ENCODE results near the gene GTPBP10. TPM values are rescaled to one million over a fixed set of nuclear protein-coding genes. Genes with fewer than 3 reads are reported as not detected.

The GTPBP10 gene
- total RNA-seq, 2 donors from 2014 or later, result 3.6 to 20.8 TPM

DNA sequence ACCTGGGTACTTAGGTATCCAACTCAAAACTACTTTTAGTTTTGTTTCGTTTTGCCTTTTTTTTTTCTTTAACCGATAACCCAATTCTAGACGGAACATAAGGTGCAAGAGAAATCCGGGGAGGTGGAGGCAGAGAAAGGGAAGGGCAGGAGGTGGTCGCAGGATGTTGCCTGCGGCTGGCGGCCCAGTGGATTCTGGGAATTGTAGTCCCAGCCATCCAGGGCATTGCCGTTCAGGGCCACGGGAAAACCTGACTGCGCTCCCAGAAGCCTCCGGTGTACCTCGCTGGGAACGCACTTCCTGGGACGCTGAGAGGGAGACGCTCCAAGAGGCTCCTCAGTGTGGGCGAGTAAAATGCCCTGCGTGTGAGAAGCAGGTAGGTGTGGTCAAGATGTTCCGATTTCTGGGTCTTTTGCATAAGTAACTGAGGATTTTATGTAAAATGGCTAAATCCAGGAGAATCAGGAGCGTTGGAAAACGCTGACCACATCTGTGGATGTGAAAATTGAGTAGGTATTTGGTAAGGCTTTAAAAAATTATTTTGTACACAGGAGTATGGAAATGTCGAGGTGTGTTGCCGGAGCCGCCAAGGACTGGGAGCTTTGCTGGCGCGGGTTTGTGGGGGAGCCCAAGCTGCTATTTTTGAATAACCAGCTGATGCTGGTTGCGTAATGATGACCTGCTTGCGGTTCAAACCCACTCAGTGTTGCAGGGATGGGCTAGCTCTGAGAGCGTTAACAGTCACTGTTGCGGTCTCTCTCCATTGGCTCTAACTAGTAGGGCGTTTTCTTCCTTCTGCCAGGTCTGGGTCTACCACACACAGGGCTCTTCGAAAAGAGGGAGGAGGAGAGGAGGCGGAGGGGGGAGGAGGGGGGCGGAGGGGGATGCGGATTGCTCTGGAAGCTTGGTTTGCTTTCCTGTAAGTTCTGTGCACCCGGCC is 56.9 kb downstream of the GTPBP10 start, which contains the start of gene CLDN12:
TSS of gene CLDN12 (plus strand) at position 288 of the 940 bp plus-strand sequence. CDS start 9,216 bp downstream, outside the sequence.
- Histone ChIP-seq H3K4me3 (peak within 1 kb of the TSS; percentile 9 to 58), H3K9me3 (peaks cover 0 to 4% (median 0%) of the 10 kb centered on the region in 3 donors), H3K4me1 (peaks cover 14% of the 10 kb centered on the region), H3K36me3 (replicated peaks in 1 of 2; ENCODE audit: insufficient read depth in 1 of 2, low read depth in 2 of 2) (no peaks in the 10 kb centered on the region), H3K27ac (peak within 1 kb of the TSS; percentile 67 to 95 (median 76)), H3K27me3 (no peaks in the 10 kb centered on the region)
- peak; percentile 85 to 92 (median 90) for DNase-seq
- WGBS, 2 donors, result 0 to 1% methylated on average over 30 to 35 of the region's 35 CpGs
- intact Hi-C loops (cut with DNase I), result loop anchor here (10.0 kb wide), 1 partner anchor 59 kb away; the partner anchor contains the start of gene GTPBP10
- TF ChIP-seq, protein P1, sequence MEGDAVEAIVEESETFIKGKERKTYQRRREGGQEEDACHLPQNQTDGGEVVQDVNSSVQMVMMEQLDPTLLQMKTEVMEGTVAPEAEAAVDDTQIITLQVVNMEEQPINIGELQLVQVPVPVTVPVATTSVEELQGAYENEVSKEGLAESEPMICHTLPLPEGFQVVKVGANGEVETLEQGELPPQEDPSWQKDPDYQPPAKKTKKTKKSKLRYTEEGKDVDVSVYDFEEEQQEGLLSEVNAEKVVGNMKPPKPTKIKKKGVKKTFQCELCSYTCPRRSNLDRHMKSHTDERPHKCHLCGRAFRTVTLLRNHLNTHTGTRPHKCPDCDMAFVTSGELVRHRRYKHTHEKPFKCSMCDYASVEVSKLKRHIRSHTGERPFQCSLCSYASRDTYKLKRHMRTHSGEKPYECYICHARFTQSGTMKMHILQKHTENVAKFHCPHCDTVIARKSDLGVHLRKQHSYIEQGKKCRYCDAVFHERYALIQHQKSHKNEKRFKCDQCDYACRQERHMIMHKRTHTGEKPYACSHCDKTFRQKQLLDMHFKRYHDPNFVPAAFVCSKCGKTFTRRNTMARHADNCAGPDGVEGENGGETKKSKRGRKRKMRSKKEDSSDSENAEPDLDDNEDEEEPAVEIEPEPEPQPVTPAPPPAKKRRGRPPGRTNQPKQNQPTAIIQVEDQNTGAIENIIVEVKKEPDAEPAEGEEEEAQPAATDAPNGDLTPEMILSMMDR (IDR thresholded peaks at IDR 0.05), result peak in 1 of 7 experiments; percentile 7
- peak; percentile 43 to 93 (median 91) for TF ChIP-seq POLR2A (IDR thresholded peaks at IDR 0.05)
- peak; percentile 99 for ATAC-seq

DNA sequence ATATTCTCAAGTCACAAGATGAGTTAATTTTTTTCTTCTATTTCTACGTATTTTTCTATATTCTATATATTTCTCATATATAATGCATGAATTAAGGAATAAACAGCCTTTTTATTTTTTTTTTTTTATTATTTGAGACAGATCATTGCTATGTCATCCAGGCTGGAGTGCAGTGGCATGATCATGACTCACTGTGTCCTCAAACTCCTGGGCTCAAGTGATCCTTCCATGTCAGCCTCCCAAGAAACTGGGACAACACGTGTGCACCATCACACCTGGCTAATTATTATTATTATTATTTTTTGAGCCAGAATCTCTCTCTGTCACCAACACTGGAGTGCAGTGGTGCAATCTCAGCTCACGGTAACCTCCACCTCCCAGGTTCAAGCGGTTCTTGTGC is 58.3 kb downstream of the GTPBP10 start:
- Histone ChIP-seq H3K4me1 (peaks cover 24% of the 10 kb centered on the region), H3K27ac (no peak overlapping the region), H3K4me3 (no peak overlapping the region), H3K27me3 (no peaks in the 10 kb centered on the region), H3K9me3 (no peaks in the 10 kb centered on the region), H3K36me3 (replicated peaks in 1 of 2; ENCODE audit: insufficient read depth in 1 of 2, low read depth in 2 of 2) (no peaks in the 10 kb centered on the region)
- intact Hi-C loops (cut with DNase I), result loop anchor here (10.0 kb wide), 1 partner anchor 60 kb away; the partner anchor contains the start of gene GTPBP10
- 74 to 81% methylated on average over 4 of the region's 4 CpGs for WGBS, 2 donors
- DNase-seq, result no peak
- no peak for ATAC-seq
- TF ChIP-seq, protein P1 (IDR thresholded peaks at IDR 0.05), result no peak

DNA sequence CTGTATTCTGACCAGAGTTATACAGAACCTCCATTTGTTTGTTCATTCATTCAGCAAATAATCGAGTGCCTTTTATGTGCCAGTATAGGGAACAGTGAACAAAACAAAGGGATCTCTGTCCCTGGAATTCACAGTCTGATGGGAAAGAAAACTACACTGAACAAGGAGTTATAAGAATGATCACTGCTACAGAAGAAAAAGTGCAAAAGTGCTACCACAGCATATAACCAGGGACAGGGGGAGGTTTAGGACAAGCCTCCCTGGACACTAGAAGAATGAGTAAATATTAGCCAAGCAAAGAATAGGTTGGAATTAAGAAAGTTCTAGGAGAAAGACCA is 60.9 kb downstream of the GTPBP10 start:
- Histone ChIP-seq H3K27ac (no peak overlapping the region), H3K4me3 (no peak overlapping the region), H3K36me3 (replicated peaks in 1 of 2; ENCODE audit: insufficient read depth in 1 of 2, low read depth in 2 of 2) (no peaks in the 10 kb centered on the region), H3K4me1 (peaks cover 46% of the 10 kb centered on the region), H3K27me3 (no peaks in the 10 kb centered on the region), H3K9me3 (no peaks in the 10 kb centered on the region)
- TF ChIP-seq, protein P1 (IDR thresholded peaks at IDR 0.05), result no peak
- no peak for TF ChIP-seq POLR2A (IDR thresholded peaks at IDR 0.05)
- intact Hi-C loops (cut with DNase I), result loop anchor here (10.0 kb wide), 1 partner anchor 63 kb away; the partner anchor contains the start of gene GTPBP10
- 45 to 62% methylated on average over 1 of the region's 1 CpG for WGBS, 2 donors
- DNase-seq (no peak), ATAC-seq (no peak)

DNA sequence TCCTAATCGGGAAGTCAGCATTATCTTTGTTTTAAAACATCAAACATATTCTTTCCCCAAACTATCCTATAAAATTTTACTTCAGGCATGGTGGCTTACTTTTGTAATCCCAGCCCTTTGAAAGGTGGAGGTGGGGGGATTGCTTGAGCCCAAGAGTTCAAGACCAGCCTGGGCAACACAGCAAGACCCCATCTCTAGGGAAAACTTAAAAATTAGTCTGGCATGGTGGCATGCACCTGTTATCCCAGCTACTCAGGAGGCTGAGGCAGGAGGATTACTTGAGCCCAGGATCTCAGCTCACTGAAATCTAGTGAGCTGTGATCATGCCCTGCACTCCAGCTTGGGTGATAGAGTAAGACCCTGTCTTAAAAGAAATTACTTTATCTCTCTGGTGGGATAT is 61.6 kb downstream of the GTPBP10 start:
- no peaks in the 10 kb centered on the region for H3K36me3 ChIP-seq (replicated peaks in 1 of 2; ENCODE audit: insufficient read depth in 1 of 2, low read depth in 2 of 2)
- 89 to 100% methylated on average over 1 of the region's 1 CpG for WGBS, 2 donors
- peak overlapping the region in 1 of 4 donors; percentile 21 for H3K27ac ChIP-seq
- DNase-seq (no peak), ATAC-seq (no peak)
- peaks cover 42% of the 10 kb centered on the region for H3K4me1 ChIP-seq
- no peaks in the 10 kb centered on the region for H3K9me3 ChIP-seq
- TF ChIP-seq, protein P1 (IDR thresholded peaks at IDR 0.05), result no peak
- TF ChIP-seq POLR2A (IDR thresholded peaks at IDR 0.05), result no peak
- intact Hi-C loops (cut with DNase I), result loop anchor here (10.0 kb wide), 1 partner anchor 63 kb away; the partner anchor contains the start of gene GTPBP10
- H3K27me3 ChIP-seq, result no peaks in the 10 kb centered on the region
- no peak overlapping the region for H3K4me3 ChIP-seq

Data from body of pancreas (tissue), 4 donors.